HepG2 (cell line): ENCODE data around the gene RPS5.

Source experiments
- GABPA ChIP-seq, 2 experiments: IDR thresholded peaks; 2 replicates each; pipeline ENCODE4 v1.6.1; 2011 to 2016; ENCODE audit warnings: low read depth in 2 of 2, low read length in 1 of 2, missing biosample characterization in 1 of 2, missing genetic modification characterization in 1 of 2
- MNT ChIP-seq: fragments of 450-650 bp; IDR thresholded peaks from 2 replicates; pipeline ENCODE4 v1.6.1; 2016
- POLR2AphosphoS5 ChIP-seq: IDR thresholded peaks from 2 replicates; pipeline ENCODE4 v1.6.1; 2012; ENCODE audit warnings: low read depth, low read length
- SIN3A ChIP-seq: IDR thresholded peaks from 2 replicates; pipeline ENCODE4 v1.6.1; 2011; ENCODE audit warnings: low read depth, mild to moderate bottlenecking, control low read depth, low read length, borderline replicate concordance
- ZNF205 ChIP-seq: IDR thresholded peaks from 2 replicates; pipeline ENCODE4 v1.6.1; 2018; ENCODE audit warnings: missing biosample characterization, missing genetic modification reagents
- ZNF7 ChIP-seq: IDR thresholded peaks from 2 replicates; pipeline ENCODE4 v1.6.1; 2016; ENCODE audit warnings: missing biosample characterization, missing genetic modification reagents

- TF ChIP-seq POLR2AphosphoS5 (peak; percentile 74), MNT (peak; percentile 75), ZNF205 (CRISPR knock-in tag) (no peak), GABPA (IDR thresholded peaks at IDR 0.05; ENCODE audit: low read depth, low read length) (no peak), GABPA (CRISPR knock-in tag; IDR thresholded peaks at IDR 0.05; ENCODE audit: low read depth) (no peak), SIN3A (peak; percentile 95), ZNF7 (CRISPR knock-in tag) (no peak)
These were observed 14.1 kb downstream of the RPS5 start for GRCh38 chr19:58400916-58401839.
